ENCODE measurements around the gene RASA1. TPM values are rescaled to one million over a fixed set of nuclear protein-coding genes. Genes with fewer than 3 reads are reported as not detected.
A peak's percentile ranks its signal among the peaks of the same experiment; 100 is the strongest.
"Not testable (repeated sequence)": the region's sequence is repeated elsewhere in the genome, so short reads cannot be mapped to it uniquely, and the experiment has no call there.

Gene RASA1
- total RNA-seq: 10 to 100 TPM; 17.6 to 19.8 TPM
- long read RNA-seq, partial matches to known transcripts: 2 of 5 reads
- long read RNA-seq, other reads (novel, unspliced or antisense): 2 of 5 reads

DNA sequence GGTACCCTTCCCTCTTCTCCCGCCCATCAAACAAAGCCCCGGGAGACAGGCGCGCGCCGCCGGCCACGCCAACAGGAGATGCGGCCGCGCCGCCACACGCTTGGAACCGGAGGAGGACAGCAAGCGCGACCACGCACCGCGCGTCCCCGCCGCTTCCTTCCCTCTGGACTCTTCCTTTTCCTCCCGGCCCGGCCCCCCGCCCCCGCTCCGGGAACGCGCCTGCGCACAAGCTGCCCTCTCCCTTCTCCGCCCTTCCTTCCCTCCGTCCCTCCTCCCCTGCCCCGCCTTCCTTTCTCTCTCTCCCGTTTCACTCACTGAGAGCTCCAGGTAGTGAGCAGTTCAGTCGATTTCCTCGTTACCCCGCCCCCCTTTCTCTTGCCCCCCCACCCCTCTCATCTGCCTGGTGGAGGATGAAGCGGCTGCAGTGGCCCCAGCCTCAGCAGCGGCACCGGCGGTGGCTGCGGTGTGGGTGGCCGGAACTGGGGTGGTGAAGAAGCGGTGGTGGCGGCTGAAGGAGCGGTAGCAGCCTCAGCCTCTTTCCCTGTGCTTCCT is at the start of gene RASA1:
Gene RASA1 (plus strand): TSS at position 310 of the 552 bp plus-strand sequence. CDS start 569 bp downstream, outside the sequence.
- intact Hi-C loops (cut with DNase I): loop anchor here in 1 of 2 donors (10.0 kb wide), 1 partner anchor 107 kb away; no protein-coding TSS in a partner anchor
- peak; percentile 94 for DNase-seq

DNA sequence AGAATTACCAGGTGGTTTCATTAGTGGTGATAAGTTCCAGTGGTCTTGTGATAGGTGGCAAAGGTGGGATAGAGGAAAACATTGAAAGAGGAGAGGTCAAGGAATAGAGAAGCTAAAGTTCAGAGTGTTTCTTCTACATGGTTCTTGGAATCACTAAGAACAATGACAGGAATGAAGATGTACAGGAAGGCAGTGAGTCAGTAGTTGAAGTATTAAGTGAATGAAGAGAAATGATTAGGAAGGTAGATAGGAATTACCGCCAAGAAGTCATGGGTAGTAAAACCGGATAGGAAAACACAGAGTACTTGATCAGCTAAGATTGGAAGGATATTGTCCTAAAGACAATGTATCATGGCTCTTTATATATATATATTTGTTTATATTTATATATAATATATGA is 37.9 kb upstream of the RASA1 start:
- intact Hi-C loops (cut with DNase I): no loop called here
- ATAC-seq: no peak
- no peak for DNase-seq

More for the DNA sequence above, at the start of gene RASA1:
- peak; percentile 97 to 98 for ATAC-seq

DNA sequence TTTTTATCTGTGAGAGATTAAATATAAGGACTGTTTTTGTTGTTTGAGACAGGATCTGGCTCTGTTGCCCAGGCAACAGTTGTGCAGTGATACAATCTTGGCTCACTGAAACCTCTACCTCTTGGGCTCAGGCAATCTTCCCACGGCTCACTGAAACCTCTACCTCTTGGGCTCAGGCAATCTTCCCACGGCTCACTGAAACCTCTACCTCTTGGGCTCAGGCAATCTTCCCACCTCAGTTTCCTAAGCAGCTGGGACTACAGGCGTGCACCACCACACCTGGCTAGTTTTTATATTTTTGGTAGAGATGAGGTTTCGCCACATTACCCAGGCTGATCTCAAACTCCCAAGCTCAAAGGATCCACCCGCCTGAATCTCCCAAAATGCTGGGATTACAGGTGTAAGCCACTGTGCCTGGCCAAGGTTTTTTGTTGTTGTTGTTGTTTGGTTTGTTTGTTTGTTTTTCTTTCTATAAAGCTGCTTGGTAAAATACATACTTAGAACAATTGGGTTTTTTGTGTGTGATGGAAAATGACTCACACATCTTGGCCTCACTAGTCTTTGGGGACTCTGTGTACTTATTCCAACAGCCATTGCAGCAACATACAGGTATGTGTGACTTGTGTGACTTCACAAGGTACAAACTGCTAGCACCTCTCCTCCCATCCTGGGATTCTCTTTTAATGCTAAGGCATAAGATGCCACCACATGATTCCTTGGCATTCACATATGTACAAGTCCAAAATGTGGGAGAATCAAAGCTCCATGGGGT is 36.5 kb upstream of the RASA1 start:
- intact Hi-C loops (cut with DNase I): no loop called here
- DNase-seq (no peak), ATAC-seq (no peak)

DNA sequence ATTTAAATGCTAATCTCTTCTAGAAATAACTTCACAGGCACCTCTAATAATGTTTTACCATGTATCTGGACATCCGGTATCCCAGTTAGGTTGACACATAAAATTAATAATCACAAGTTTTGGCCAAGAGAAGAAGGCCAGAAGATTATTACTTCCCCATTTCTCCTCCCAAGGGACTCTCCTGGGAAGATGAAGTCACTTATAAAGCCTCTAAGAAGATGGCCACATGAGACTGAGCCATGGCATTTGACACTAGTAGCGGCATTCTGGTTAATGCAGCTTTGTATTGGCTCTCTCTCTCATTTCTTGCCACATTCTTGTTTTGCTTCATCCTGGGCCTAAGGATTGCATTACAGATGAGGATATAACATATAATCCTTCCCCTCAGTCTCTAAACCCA is 34.5 kb upstream of the RASA1 start:
- intact Hi-C loops (cut with DNase I): no loop called here
- ATAC-seq: peak in 1 of 2 donors; percentile 19
- no peak for DNase-seq

DNA sequence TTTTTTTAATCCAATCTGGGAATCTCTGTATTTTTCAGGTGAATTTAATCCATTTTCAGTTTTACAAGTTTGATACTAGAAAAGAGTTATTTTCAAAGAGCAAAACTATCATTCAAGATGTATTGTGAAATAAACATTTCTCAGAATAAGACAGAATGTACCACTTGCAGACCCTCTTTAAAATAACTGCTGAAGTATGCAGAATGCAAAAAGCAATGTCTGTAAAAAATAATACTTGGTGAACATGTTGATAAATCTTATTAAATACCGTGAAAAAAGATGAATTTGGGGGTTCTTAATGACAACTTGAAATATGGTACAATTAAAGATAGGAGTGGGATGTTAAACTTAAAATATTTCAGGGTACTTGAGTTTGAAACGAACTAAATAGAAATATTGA is 26.1 kb upstream of the RASA1 start:
- ATAC-seq (no peak), DNase-seq (no peak)
- intact Hi-C loops (cut with DNase I): no loop called here

DNA sequence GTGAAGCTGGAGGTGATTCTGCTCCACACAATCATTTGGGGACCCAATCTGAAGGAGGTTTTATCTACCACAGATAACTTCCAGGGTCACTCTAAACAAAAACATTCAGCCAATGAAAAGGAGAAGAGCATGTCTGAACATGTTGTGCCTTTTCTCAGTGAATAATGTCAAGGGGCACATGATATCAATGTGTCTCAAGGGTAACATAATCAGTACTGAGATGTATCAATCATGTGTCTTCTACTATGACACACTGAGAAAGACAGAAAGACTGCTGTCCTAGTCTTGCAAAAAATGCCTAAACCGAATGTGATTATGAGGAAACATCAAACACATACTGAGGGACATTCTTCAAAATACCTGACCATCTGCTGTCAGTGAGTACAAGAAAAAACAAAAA is 25.4 kb upstream of the RASA1 start:
- DNase-seq: no peak
- intact Hi-C loops (cut with DNase I): no loop called here
- ATAC-seq: no peak

DNA sequence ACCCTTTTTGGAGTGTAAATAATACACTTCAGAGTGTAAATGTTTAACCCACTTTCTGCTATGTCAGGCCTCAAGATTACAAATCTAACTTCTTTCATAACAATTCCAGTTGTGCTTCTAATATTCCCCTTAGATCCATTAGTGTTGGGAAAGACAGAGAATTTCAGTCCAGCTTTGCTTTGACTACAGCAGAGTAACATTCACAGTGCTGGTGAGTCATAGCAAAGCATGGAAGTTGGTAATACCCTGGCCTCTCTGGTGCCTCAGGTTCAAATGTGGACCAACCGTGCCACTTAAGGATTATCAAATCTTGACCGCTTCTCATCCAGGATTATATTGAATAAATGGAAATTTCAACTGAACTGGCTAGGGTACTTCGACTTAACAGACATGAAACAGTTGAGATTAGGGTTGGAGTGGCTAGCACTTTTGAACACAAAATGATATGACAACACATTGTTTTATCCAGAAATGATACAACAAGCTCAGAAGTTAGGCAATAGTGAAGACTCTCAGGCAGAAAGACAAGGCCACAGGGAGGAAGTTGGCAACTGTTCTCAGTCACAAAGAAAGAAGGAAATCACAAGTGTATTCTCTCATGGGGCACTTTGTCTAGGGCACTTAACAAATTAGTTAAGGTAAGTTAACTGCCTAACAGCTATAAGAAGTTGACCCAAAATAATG is 24.4 kb upstream of the RASA1 start:
- peak; percentile 51 to 91 for ATAC-seq
- DNase-seq: no peak
- intact Hi-C loops (cut with DNase I): no loop called here

DNA sequence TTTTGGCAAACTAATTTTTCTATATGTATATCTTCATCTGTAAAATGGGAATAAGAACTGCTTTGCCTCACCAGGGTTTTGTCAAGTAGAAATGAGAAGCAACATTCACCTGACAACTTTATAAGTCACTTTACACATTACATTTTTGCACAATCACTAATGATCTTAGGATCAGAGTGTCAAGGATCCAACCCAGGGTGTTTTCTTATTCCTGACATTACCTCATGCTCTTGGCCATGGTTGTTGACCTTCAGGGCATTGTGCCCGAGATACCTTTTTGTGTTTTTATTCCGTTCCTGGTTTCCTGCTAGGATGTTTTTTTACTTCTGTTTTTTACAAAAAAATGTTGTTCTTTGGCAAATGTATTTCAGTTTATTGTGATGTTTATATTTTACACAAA is 22.2 kb upstream of the RASA1 start:
- intact Hi-C loops (cut with DNase I): no loop called here

DNA sequence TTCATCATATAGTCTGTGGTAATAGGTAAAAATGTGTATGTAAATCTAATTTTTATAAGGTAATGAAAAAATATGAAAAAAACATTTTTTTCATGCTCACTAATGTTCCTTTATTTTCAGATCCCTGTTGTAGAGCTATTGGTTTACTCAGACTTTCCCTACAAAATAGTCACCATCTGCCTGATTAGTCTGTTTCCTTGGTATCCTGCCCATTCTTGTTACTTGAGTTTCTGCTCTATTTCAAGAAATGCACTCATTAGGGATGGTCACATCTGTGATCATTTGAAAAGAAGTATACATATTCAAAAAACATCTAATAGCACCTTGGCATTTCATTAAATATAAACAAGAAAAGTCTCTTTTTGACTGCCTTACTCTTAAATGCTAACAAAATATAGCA is 21.6 kb upstream of the RASA1 start:
- no peak for DNase-seq
- no peak for ATAC-seq
- intact Hi-C loops (cut with DNase I): no loop called here

More for the DNA sequence above, 22.2 kb upstream of the RASA1 start:
- DNase-seq (no peak), ATAC-seq (no peak)

DNA sequence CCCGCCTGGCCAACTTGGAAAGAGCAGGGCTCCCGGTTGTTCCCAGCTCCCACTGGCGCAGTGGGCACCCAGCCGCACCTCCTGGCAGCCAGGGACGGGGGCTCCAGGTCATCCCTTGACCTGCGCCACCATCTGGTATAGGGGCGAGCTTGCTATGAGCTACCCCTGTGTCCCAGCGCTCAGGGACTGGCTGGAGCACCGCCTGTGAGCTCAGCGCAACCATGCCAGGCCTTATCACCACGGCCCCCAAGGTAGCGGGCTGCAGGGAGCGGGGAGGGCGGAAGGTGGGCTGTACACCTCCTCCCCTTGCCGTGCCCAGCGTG is 15.4 kb upstream of the RASA1 start:
- ATAC-seq (no peak), DNase-seq (no peak)
- intact Hi-C loops (cut with DNase I): no loop called here

DNA sequence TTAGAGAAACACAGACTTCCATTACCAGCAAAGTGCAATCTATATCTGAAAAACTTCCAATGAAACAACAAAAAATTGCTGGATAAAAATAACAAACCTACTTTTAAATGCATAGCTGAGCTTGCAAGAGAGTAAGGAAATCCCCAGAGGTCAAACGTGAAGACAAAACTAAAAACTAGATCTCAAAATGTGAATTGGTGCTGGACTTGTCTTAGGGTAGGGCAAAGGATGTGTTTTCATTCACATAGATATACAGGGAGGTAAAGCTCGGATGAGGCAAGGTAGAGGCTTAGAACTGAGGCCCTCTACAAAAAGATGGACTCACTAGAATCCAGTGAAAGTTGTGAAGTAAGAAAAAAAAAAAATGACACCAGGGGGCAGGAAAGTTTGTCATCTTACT is 13.6 kb upstream of the RASA1 start:
- DNase-seq (no peak), ATAC-seq (no peak)
- intact Hi-C loops (cut with DNase I): no loop called here

DNA sequence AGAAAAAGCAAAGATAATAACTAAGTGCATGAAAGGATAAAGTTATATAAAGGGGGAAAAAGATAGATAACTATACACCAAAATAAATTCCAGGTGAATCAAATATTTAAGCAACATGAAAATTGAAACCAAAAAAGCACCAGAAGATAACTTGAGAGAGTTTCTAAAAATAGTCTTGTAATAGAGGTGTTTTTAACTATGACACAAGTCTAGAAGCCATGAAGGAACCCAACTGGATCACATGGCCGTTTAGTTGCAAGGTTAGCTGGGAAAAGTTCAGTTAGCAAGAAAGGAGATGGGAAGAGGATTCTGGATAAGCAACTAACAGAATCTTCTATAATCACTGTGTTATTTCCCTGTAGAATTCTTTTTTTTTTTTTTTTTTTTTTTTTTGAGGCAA is 9.2 kb upstream of the RASA1 start:
- ATAC-seq (no peak), DNase-seq (no peak)
- intact Hi-C loops (cut with DNase I): no loop called here

DNA sequence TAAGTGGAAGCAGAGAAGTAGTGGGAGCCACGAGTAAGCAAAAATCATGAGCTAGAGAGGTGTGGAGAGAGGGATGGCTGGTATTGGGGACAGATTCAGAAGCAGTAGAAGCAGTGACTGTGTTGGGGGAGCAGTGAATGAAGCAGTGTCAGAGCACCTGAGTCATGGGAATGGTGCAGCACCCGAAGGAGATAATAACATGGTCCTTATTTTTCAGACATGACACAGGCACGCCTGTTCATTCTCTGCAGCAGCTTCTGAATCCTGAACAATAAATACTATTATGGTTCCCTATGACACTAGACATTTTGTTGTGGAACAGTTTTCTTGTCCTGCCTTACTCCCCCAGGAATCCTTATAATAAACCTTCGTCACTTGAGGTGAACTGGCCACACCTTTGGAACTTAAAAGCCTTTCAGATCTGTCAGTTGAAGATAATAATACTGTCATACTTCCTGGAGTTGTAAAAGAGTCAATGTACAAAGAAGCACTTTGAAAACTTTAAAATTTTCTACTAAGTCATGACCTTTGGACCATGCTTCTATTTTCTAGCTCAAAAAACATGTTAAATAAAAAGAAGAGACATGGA is 7.0 kb upstream of the RASA1 start:
- intact Hi-C loops (cut with DNase I): loop anchor here in 1 of 2 donors (10.0 kb wide), 1 partner anchor 114 kb away; no protein-coding TSS in a partner anchor
- ATAC-seq: no peak
- DNase-seq: no peak

DNA sequence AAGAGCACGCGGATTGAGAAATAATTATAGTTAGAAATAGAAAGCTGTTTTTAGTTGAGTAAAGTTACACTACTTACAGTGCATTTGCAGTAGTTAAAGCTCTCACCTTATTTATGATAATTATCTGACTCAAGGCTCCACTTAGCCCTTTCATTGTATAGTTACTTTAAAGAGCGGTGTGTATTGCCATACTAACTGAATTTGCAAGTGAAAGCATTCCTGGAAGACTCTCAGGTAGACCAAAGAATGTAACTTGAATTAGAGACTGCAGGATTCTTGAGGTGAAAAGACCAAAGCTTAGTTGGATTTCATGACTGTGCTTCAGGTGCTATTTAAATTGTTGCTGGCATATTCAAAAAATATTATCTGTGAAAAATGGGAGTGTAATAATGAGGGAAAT is 4.2 kb upstream of the RASA1 start:
- intact Hi-C loops (cut with DNase I): loop anchor here in 1 of 2 donors (10.0 kb wide), 1 partner anchor 111 kb away; no protein-coding TSS in a partner anchor
- no peak for ATAC-seq

DNA sequence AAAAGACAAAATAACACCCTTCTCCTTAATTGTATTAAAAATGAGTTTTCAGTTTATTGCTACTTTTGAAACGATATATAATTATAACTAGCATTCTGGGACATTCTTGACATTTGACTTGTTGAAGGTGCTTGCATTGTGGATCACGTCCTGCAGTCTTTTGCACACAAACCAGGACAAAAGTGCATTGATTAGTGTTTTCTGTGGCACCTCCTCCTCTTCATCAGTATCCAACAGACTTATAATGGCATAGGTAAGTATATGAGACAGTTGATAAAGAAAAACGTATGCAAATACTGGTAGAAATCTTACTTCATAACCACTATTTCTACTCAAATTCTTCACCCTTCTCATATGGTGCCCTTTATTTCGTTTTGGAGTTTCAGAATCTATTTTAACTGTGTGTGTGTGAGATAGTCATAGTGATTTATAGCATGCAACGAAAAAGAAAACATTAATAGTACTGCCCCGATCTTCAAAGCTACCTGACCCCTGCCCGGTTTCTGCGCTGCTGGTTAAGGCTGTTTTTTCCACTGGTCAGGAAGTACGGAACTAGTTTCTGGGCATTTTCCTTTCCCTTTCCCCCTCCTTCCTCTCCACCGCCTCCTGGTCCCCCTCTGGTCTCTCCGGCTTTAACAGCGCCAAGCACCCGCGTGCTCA is 639 bp upstream of the RASA1 start:
- peak in 1 of 2 donors; percentile 65 for ATAC-seq
- no peak for DNase-seq
- intact Hi-C loops (cut with DNase I): loop anchor here in 1 of 2 donors (10.0 kb wide), 1 partner anchor 108 kb away; no protein-coding TSS in a partner anchor

More for the DNA sequence above, 4.2 kb upstream of the RASA1 start:
- DNase-seq: no peak

DNA sequence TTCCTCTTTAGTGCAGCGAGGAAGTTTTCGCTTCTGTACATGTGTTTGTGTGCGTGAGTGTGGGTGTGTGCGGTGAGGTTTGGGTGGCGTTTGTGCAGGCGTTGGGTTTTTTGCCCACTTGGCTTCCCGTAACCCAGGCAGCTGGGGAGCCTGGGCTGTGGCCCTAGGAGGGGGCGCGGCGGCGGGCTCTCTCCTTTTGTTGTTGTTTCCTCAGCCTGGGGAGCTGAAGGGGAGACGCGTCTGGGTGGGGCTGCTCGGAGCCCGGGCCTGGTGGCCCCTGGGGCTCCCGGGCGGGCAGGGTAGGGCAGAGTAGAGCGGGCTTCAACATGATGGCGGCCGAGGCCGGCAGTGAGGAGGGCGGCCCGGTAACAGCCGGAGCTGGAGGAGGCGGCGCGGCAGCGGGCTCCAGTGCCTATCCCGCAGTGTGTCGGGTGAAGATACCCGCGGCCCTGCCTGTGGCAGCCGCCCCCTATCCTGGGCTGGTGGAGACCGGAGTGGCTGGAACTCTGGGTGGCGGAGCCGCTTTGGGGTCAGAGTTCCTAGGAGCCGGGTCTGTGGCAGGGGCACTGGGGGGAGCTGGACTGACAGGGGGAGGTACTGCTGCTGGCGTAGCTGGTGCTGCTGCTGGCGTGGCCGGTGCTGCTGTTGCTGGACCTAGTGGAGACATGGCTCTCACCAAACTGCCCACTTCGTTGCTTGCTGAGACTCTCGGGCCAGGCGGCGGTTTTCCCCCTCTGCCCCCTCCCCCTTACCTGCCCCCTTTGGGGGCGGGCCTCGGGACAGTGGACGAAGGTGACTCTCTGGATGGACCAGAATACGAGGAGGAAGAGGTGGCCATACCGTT is 665 bp downstream of the RASA1 start:
- peak; percentile 75 to 82 for ATAC-seq
- intact Hi-C loops (cut with DNase I): loop anchor here in 1 of 2 donors (10.0 kb wide), 1 partner anchor 106 kb away; no protein-coding TSS in a partner anchor

DNA sequence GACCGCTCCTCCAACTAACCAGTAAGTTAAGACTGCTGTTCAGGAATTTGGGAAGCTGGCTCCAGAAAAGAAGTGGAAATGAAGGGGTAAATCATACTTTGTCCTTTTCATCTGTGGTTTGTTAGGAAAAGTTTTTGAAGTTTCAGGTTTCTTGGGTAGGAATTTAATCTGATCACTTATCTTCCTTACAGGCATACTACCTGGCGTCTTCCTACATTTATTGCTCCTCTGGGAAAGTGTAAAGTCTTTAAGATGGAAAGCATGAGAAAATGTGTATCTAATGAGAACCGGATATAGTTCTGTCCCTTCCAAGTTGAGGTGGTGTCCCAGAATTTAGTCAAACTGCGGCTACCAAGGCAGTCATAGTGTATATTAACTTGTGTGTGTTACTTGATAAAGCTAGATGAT is 1.3 kb downstream of the RASA1 start:
- no peak for ATAC-seq
- intact Hi-C loops (cut with DNase I): loop anchor here in 1 of 2 donors (10.0 kb wide), 1 partner anchor 106 kb away; no protein-coding TSS in a partner anchor
- no peak for DNase-seq

More for the DNA sequence above, 665 bp downstream of the RASA1 start:
- peak; percentile 75 for DNase-seq

DNA sequence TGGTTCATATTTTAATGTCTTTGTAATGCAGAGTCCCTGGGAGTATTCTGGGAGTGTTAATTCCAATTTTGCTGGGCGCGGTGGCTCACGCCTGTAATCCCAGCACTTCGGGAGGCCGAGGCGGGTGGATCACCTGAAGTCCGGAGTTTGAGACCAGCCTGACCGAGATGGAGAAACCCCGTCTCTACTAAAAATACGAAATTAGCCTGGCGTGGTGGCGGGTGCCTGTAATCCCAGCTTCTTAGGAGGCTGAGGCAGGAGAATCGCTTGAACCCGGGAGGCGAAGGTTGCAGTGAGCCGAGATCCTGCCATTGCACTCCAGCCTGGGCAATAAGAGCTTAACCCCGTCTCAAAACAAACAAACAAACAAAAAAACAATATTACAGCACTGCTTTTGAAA is 3.2 kb downstream of the RASA1 start:
- intact Hi-C loops (cut with DNase I); ATAC-seq; DNase-seq: not testable (repeated sequence)
